Measurements from ENCODE around the gene EXO1. TPM values are rescaled to one million over a fixed set of nuclear protein-coding genes. Genes with fewer than 3 reads are reported as not detected.

EXO1 gene
- total RNA-seq, 6 experiments from 2014 or later = 0.29 to 1.7 (median 0.62) TPM; not detected in 1

DNA sequence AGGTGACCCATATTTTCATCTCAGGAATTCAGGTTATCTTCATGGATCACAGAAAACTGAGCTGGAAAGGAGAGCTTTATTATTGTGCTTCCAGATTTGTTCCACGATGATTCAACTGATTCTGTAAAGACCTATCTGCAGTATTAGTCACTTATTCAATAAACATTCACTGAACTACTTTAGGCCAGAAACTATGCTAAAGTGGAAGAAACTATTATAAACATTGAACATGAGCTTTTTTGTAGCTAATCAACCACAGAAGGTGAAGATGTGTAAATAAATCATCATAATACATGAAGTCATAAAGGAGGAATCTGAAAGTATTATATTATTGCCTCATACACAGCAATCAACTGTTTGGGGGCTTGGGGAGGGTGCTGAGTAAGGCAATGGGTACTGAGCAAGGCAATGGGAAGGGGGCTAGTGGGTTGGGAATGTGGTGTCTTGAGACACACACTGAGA, 30.6 kb upstream of the EXO1 start:
- ATAC-seq (no peak), DNase-seq (no peak)
- no peak overlapping the region for H3K27ac ChIP-seq
- 88% methylated on average over 1 of the region's 1 CpG for WGBS (ENCODE audit: insufficient coverage, low coverage, low lambda C conversion rate, missing lambda C conversion rate)
- TF ChIP-seq, protein P1, sequence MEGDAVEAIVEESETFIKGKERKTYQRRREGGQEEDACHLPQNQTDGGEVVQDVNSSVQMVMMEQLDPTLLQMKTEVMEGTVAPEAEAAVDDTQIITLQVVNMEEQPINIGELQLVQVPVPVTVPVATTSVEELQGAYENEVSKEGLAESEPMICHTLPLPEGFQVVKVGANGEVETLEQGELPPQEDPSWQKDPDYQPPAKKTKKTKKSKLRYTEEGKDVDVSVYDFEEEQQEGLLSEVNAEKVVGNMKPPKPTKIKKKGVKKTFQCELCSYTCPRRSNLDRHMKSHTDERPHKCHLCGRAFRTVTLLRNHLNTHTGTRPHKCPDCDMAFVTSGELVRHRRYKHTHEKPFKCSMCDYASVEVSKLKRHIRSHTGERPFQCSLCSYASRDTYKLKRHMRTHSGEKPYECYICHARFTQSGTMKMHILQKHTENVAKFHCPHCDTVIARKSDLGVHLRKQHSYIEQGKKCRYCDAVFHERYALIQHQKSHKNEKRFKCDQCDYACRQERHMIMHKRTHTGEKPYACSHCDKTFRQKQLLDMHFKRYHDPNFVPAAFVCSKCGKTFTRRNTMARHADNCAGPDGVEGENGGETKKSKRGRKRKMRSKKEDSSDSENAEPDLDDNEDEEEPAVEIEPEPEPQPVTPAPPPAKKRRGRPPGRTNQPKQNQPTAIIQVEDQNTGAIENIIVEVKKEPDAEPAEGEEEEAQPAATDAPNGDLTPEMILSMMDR (IDR thresholded peaks at IDR 0.05) = no peak
- TF ChIP-seq POLR2A (IDR thresholded peaks at IDR 0.05) = no peak
- no peaks in the 10 kb centered on the region for H3K9me3 ChIP-seq
- no peaks in the 10 kb centered on the region for H3K27me3 ChIP-seq
- intact Hi-C loops (cut with DNase I) = no loop called here
- H3K4me3 ChIP-seq = no peak overlapping the region
- H3K4me1 ChIP-seq = no peaks in the 10 kb centered on the region
- H3K36me3 ChIP-seq = no peaks in the 10 kb centered on the region

DNA sequence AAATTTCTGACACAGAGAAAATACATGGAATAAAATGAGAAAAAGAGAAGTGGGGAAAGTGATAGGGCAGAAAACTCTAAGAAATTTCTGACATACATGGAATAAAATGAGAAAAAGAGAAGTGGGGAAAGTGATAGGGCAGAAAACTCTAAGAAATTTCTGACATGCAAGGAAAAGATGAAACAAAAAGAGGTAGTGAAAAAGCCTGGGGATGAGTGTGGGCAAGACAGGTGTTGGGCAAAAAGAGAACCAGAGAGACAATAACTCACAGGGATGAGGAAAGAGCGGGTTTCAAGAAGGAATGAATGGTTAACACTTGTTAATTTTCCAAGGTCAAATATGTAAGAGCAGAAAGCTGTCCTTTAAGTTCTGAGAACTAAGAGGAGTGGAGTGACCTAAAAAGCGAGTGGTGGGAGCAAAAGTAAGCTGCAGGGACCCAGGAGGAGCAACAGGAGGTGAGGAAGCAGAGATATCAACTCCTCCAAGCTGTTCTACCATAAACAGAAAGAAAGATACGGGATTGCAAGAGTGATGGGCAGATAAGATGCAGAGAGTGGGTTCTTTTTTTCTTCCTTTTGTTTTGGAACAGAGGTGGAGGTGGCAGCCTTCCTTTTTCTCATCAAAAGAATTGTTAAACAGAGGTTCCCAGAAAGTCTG, 29.9 kb upstream of the EXO1 start:
- Histone ChIP-seq H3K4me3 (no peak overlapping the region), H3K4me1 (no peaks in the 10 kb centered on the region), H3K27ac (no peak overlapping the region), H3K36me3 (no peaks in the 10 kb centered on the region), H3K27me3 (no peaks in the 10 kb centered on the region), H3K9me3 (no peaks in the 10 kb centered on the region)
- no peak for ATAC-seq
- 37% methylated on average over 3 of the region's 3 CpGs for WGBS (ENCODE audit: insufficient coverage, low coverage, low lambda C conversion rate, missing lambda C conversion rate)
- no peak for TF ChIP-seq POLR2A (IDR thresholded peaks at IDR 0.05)
- TF ChIP-seq, protein P1 (IDR thresholded peaks at IDR 0.05) = no peak
- intact Hi-C loops (cut with DNase I) = no loop called here
- DNase-seq = no peak

- WGBS (ENCODE audit: insufficient coverage, low coverage, low lambda C conversion rate, missing lambda C conversion rate) = 79% methylated on average over 4 of the region's 4 CpGs
- TF ChIP-seq, protein P1 (IDR thresholded peaks at IDR 0.05) = no peak
- TF ChIP-seq POLR2A (IDR thresholded peaks at IDR 0.05) = no peak
These were observed 28.6 kb upstream of the EXO1 start for GRCh38 chr1:241819340-241819866.

GRCh38 chr1:241821363-241821762, 26.6 kb upstream of the EXO1 start:
- 72% methylated on average over 4 of the region's 4 CpGs for WGBS (ENCODE audit: insufficient coverage, low coverage, low lambda C conversion rate, missing lambda C conversion rate)
- ATAC-seq (no peak), DNase-seq (no peak)
- H3K27ac ChIP-seq = no peak overlapping the region
- H3K27me3 ChIP-seq = no peaks in the 10 kb centered on the region
- H3K36me3 ChIP-seq = no peaks in the 10 kb centered on the region
- no peak overlapping the region for H3K4me3 ChIP-seq
- peaks cover 0 to 7% (median 0%) of the 10 kb centered on the region in 4 donors for H3K4me1 ChIP-seq
- TF ChIP-seq, protein P1 (IDR thresholded peaks at IDR 0.05) = no peak
- TF ChIP-seq POLR2A (IDR thresholded peaks at IDR 0.05) = no peak
- H3K9me3 ChIP-seq = no peaks in the 10 kb centered on the region
- intact Hi-C loops (cut with DNase I) = no loop called here

More at GRCh38 chr1:241819340-241819866, 28.6 kb upstream of the EXO1 start:
- Histone ChIP-seq H3K4me3 (no peak overlapping the region), H3K9me3 (no peaks in the 10 kb centered on the region), H3K27me3 (no peaks in the 10 kb centered on the region), H3K36me3 (no peaks in the 10 kb centered on the region), H3K27ac (no peak overlapping the region), H3K4me1 (no peaks in the 10 kb centered on the region)
- ATAC-seq = no peak
- no peak for DNase-seq
- intact Hi-C loops (cut with DNase I) = no loop called here

Data from right lobe of liver (tissue), 6 donors.